C1 segment of cervical spinal cord (tissue), 14 donors: ENCODE data around the gene PCDHB3.
"Not testable (repeated sequence)": the region's sequence is repeated elsewhere in the genome, so short reads cannot be mapped to it uniquely, and the experiment has no call there.

ENCODE experiments used
- DNase-seq, 14 donors: peaks; one replicate each; lab custom pipeline; 2025; lab: John Stamatoyannopoulos, UW

Gene PCDHB3

DNA sequence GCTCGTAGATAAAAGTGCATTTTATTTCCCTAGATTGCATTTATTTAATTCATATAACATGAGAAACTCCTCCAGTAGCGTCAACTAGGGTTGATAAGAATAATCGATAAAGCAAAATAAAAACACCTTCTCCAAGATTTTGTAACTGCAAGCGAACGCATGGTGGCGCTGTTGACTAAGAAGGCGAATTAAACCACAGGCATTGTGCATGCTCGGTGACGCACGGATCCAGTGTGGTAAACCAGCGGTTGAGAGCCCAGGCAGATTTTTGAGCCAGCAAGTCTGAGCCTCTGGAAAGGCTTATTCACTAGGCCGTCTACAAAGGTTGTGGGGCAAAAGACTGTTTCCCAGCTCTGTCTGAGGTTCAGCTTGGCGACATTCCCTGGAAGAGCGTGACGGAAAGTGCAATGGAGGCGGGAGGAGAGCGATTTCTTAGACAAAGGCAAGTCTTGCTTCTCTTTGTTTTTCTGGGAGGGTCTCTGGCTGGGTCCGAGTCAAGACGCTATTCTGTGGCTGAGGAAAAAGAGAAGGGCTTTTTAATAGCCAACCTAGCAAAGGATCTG lies at the start of gene PCDHB3:
Gene PCDHB3, plus strand, starts transcription at position 231 of the 563 bp plus-strand sequence. Its CDS starts 177 bp downstream, at position 408.
- peak in 3 of 14 donors; percentile 2 to 12 (median 2) for DNase-seq

DNA sequence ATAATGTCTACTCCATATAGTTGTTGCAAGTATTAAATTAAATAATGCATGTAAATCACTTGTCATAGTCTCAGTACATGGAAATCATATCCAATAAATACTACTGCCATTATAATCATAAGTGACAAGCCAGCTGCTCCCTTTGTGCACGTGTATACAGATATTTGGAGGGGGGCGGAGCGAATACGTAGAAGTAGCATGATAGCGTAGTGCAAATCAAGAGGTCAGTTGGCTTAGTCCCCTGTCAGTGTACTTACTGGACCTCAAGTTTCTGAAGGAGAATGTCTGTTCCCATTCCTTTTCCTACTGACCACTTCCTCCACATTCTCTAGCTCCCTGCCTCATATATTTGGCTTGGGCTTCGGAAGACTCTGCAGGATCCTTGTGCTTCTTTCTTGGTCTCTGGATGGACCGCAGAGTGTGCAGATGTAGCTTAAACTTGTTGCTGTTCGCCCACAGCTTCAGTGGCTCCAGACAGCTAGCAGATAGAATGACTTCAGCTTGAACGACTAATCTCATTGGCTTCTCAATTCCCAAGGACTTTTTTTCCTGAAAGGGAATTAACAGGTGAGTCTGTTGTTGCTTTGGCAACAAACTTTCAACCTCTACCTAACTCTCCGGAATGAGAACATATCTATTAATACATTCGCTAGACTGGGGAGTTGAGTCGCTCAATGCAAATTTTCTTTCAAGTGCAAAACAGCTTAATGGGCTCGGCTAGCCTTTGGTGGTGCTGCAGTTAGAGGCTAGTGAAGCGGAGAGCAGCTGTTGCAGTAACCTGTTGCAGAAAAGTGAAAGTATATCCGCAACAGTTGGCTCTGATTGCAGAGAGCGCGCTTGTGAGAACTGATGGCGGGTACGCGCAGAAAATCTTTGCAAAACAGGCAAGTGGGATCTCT lies 49.4 kb upstream of the PCDHB3 start, which contains the start of gene PCDHB1:
Gene PCDHB1, plus strand, starts transcription at position 753 of the 899 bp plus-strand sequence. Its CDS starts 97 bp downstream, at position 850.
- no peak for DNase-seq

DNA sequence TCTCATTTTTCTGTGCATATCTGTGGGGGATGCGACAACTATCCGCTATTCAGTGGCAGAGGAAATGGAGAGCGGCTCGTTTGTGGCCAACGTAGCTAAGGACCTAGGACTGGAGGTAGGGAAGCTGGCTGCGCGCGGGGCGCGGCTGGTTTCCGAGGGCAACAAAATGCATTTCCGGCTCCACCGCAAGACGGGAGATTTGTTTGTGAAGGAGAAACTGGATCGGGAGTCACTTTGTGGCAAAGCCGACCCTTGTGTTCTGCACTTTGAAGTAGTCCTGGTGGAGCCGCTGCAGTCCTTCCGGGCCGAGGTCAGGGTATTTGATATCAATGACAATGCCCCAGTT lies 48.8 kb upstream of the PCDHB3 start:
- peak in 1 of 14 donors; percentile 1 for DNase-seq

DNA sequence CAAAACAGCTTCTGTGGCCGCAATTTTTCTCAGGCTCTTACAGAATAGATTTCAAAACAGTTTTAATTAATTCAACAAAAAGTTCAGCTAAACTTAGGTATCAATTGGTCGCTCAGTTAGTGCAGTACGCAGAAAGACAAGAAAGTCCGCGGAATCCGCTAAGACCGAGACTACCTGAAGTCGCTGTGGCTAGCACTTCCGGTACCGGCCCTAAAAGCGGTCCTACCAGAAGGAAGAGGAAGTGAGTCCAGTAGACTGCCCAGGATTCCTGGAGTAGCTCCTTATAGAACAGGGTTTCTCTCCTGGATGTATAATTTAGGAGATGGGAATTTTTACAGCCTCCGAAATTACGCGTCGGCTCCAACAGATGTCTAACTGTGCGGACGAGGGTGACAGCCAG lies 22.4 kb upstream of the PCDHB3 start:
- DNase-seq, result no peak

DNA sequence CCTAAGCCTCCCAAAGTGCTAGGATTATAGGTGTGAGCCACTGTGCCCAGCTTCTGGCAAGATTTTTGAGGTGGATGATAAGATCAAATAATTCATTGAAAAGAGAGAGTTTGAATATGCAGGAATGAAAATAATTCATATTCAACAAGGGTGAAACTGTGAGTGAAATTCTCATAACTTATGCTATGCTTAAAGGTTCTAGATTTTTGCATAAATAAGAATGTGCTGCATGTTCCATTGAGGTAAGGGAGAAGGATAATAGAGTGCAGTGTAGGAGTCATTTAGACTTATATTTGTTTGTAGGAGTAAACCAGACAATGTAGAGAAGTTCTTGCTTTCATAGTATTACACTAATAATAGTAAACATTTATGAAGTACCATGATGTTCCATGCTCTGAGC lies 18.0 kb upstream of the PCDHB3 start:
- DNase-seq, result no peak

DNA sequence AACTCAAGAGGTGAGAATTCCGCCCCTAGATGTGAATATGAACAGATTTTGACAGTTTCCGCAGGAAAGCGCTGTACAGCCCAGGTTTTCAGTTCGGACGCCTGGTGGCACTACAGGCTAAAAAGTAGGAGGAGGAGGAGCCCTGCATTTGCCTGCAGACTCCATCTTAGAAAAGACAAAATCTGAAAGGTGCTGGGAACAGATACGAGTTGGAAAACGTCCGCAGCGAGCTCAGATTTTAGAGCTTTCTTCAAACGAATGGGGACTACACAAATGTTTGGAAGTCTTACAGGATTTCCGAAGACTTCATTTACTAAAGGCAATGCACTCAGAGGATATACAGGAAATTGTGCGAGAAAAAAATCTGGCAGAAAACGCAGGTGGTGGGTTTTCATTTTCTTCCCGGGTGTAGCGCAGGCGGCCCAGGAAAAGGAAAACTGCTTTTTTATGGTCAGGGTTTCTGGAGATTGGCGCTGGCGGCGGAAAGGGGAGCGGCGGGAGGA lies 15.7 kb upstream of the PCDHB3 start:
- DNase-seq, result peak in 9 of 14 donors; percentile 3 to 39 (median 14)

DNA sequence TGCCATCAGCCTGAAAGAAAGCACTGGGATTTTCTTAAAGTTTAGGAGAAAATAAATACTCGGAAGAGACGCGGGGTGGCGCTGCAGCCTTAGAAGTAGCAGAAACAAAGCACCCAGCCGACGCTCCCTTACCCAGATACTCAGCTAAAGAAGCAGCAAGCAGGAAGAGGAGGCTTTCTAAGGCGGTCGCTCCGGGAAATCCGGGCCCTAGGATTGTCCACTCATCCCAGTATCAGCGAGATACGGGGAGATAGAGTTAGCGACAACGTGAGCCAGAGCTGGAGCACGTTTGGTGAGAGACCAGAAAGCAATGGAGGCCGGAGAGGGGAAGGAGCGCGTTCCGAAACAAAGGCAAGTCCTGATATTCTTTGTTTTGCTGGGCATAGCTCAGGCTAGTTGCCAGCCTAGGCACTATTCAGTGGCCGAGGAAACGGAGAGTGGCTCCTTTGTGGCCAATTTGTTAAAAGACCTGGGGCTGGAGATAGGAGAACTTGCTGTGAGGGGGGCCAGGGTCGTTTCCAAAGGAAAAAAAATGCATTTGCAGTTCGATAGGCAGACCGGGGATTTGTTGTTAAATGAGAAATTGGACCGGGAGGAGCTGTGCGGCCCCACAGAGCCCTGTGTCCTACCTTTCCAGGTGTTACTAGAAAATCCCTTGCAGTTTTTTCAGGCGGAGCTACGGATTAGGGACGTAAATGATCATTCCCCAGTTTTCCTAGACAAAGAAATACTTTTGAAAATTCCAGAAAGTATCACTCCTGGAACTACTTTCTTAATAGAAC lies 5.6 kb upstream of the PCDHB3 start, which contains the start of gene PCDHB2:
Gene PCDHB2, plus strand, starts transcription at position 135 of the 782 bp plus-strand sequence. Its CDS starts 176 bp downstream, at position 311.
- DNase-seq, result peak in 5 of 14 donors; percentile 6 to 40 (median 33)

DNA sequence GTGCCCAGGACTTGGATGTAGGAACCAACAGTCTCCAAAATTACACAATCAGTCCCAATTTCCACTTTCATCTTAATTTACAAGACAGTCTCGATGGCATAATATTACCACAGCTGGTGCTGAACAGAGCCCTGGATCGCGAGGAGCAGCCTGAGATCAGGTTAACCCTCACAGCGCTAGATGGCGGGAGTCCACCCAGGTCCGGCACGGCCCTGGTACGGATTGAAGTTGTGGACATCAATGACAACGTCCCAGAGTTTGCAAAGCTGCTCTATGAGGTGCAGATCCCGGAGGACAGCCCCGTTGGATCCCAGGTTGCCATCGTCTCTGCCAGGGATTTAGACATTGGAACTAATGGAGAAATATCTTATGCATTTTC lies 5.0 kb upstream of the PCDHB3 start:
- no peak for DNase-seq

DNA sequence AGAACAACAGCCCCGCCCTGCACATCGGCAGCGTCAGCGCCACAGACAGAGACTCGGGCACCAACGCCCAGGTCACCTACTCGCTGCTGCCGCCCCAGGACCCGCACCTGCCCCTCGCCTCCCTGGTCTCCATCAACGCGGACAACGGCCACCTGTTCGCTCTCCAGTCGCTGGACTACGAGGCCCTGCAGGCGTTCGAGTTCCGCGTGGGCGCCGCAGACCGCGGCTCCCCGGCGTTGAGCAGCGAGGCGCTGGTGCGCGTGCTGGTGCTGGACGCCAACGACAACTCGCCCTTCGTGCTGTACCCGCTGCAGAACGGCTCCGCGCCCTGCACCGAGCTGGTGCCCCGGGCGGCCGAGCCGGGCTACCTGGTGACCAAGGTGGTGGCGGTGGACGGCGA lies 4.1 kb upstream of the PCDHB3 start:
- not testable (repeated sequence) for DNase-seq

DNA sequence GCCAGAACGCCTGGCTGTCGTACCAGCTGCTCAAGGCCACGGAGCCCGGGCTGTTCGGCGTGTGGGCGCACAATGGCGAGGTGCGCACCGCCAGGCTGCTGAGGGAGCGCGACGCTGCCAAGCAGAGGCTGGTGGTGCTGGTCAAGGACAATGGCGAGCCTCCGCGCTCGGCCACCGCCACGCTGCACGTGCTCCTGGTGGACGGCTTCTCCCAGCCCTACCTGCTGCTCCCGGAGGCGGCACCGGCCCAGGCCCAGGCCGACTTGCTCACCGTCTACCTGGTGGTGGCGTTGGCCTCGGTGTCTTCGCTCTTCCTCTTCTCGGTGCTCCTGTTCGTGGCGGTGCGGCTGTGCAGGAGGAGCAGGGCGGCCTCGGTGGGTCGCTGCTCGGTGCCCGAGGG lies 3.7 kb upstream of the PCDHB3 start:
- DNase-seq, result not testable (repeated sequence)

DNA sequence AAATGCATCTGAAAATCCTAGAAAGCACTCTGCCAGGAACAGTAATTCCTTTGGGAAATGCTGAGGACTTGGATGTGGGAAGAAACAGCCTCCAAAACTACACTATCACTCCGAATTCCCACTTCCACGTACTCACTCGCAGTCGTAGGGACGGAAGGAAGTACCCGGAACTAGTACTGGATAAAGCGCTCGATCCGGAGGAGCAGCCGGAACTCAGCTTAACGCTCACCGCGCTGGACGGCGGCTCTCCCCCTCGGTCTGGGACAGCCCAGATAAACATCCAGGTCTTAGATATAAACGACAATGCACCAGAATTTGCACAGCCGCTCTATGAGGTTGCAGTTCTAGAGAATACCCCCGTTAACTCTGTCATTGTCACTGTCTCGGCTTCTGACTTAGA lies 786 bp downstream of the PCDHB3 start:
- no peak for DNase-seq

DNA sequence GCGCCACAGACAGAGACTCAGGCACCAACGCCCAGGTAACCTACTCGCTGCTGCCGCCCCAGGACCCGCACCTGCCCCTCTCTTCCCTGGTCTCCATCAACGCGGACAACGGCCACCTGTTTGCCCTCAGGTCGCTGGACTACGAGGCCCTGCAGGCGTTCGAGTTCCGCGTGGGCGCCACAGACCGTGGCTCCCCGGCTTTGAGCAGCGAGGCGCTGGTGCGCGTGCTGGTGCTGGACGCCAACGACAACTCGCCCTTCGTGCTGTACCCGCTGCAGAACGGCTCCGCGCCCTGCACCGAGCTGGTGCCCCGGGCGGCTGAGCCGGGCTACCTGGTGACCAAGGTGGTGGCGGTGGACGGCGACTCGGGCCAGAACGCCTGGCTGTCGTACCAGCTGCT lies 1.8 kb downstream of the PCDHB3 start:
- not testable (repeated sequence) for DNase-seq

DNA sequence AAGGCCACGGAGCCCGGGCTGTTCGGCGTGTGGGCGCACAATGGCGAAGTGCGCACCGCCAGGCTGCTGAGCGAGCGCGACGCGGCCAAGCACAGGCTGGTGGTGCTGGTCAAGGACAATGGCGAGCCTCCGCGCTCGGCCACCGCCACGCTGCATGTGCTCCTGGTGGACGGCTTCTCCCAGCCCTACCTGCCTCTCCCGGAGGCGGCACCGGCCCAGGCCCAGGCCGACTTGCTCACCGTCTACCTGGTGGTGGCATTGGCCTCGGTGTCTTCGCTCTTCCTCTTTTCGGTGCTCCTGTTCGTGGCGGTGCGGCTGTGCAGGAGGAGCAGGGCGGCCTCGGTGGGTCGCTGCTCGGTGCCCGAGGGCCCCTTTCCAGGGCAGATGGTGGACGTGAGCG lies 2.2 kb downstream of the PCDHB3 start:
- DNase-seq, result not testable (repeated sequence)

DNA sequence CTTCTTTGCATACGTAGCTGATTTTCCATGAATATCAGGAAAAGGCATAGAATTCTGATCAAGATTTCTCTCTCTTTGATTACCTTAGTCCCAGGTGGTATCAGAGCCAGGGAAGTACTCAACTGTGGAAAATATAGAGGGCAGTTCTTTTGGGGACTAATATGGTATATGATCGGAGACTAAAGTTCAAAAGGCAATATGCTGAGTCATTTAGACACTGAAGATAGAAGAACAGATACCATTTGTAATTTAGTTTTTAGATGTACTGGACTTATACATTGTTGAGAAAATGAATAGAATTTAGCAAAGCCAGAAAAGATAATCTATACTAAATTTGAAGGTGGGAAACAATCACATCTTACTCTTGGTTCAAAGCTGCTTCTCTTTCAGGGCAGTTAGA lies 5.1 kb downstream of the PCDHB3 start:
- DNase-seq, result no peak

DNA sequence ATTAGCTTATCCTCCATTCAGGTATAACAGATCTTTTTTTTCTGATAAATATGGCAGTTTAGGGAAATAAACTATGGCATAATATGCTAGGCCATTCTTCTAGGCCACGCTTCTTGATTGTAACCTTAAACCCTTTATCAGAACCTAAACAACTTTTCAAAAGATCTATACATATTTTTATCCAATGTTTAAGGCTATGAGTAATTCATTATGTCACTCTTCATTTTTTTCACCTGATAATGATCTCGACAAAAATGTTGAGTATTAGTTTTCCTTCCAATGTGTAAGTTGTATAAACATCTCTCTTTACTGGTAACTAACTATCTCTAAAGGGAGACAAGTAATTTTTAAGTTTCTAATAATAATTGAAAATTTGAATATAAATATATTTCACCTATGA lies 19.0 kb downstream of the PCDHB3 start:
- DNase-seq, result no peak

DNA sequence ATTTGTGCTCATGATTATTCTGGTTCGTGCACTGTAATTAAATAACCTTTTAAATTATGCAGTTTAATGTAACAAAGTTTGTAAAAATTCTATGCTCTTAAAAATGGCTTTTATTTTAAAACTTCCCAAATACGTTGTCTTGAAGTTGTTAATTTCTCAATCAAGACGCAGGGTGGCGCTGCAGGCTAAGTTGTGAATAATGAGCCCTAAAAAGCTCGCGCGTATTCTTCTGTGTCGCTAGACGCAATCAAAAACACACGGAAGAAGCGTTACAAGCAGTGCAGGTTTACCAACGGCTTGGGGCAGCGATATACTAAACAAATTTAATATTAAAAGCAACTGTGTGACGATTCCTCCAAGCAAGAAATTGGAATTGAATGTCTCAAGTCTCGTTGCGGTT lies 21.3 kb downstream of the PCDHB3 start, which contains the start of gene PCDHB4:
Gene PCDHB4, plus strand, starts transcription at position 256 of the 400 bp plus-strand sequence. CDS start 181 bp downstream, outside the sequence.
- peak in 3 of 14 donors; percentile 7 to 22 (median 9) for DNase-seq

DNA sequence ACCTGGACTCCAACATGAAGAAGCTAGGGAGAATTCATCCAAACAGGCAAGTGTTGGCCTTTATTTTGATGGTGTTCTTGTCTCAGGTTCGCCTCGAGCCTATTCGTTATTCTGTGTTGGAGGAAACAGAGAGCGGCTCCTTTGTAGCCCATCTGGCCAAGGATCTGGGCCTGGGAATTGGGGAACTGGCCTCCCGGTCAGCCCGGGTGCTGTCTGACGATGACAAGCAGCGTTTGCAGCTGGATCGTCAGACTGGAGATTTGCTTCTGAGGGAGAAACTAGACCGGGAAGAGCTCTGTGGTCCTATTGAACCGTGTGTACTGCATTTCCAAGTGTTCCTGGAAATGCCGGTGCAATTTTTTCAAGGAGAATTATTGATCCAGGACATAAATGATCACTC lies 21.7 kb downstream of the PCDHB3 start:
- no peak for DNase-seq

DNA sequence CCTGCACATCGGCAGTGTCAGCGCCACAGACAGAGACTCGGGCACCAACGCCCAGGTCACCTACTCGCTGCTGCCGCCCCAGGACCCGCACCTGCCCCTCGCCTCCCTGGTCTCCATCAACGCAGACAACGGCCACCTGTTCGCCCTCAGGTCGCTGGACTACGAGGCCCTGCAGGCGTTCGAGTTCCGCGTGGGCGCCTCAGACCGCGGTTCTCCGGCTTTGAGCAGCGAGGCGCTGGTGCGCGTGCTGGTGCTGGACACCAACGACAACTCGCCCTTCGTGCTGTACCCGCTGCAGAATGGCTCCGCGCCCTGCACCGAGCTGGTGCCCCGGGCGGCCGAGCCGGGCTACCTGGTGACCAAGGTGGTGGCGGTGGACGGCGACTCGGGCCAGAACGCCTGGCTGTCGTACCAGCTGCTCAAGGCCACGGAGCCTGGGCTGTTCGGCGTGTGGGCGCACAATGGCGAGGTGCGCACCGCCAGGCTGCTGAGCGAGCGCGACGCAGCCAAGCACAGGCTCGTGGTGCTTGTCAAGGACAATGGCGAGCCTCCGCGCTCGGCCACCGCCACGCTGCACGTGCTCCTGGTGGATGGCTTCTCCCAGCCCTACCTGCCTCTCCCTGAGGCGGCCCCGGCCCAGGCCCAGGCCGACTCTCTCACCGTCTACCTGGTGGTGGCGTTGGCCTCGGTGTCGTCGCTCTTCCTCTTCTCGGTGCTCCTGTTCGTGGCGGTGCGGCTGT lies 23.3 kb downstream of the PCDHB3 start:
- not testable (repeated sequence) for DNase-seq

DNA sequence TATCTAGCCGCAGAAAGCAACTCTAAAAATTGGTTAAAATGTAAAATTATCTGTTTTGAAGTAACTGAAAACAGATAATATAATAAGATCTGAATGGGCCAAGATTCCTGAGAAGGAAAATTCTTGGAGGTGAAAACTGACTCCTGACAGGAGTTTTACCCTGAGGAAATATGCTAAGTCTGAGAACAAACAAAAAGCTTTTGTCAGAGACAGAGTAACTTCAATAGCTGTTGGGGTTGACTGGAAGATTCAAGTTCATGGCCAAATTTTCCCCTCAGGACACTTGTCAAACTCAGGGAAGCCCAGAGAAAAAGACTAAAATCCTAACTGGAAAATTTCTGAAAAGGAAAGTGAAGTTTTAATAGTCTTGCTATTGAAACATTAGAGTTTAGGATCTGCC lies 27.0 kb downstream of the PCDHB3 start:
- DNase-seq, result no peak

DNA sequence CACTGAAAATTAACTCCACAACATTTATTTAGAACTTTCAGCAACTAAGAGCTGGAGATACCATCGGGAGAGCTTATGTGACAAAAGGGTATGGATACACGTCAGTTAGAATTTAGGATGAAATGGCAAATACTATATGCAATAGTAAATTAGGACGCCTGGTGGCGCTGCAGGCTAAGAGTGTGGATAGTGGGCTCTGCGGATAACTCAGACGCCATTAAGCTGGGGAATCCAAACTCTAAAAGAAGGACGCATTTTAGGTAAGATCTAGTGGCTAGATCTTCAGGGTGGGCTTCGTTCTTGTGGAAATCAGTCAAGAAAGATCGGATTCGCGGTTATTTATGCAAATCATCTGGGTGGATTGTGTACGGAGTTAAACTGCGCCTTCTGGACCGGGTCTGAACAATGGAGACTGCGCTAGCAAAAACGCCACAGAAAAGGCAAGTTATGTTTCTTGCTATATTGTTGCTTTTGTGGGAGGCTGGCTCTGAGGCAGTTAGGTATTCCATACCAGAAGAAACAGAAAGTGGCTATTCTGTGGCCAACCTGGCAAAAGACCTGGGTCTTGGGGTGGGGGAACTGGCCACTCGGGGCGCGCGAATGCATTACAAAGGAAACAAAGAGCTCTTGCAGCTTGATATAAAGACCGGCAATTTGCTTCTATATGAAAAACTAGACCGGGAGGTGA lies 34.9 kb downstream of the PCDHB3 start, which contains the start of gene PCDHB5:
Gene PCDHB5, plus strand, starts transcription at position 177 of the 688 bp plus-strand sequence. Its CDS starts 229 bp downstream, at position 406.
- peak in 3 of 14 donors; percentile 6 to 15 (median 13) for DNase-seq
